OCI-LY3 (cell line): ENCODE measurements around the gene STARD9.

ENCODE experiments used
- CTCF ChIP-seq: fragments of 200-600, 300-600 bp; sonication (generic); IDR thresholded peaks from 2 replicates; pipeline ENCODE4 v1.5.1; 2014; ENCODE audit warnings: antibody characterized with exemption, low read length, low read depth
- EZH2phosphoT487 ChIP-seq: fragments of 200-600 bp; shearing (Covaris generic); IDR thresholded peaks from 2 replicates; pipeline ENCODE4 v1.6.1; 2018; ENCODE audit warnings: antibody characterized with exemption, mixed run types, low read depth

DNA sequence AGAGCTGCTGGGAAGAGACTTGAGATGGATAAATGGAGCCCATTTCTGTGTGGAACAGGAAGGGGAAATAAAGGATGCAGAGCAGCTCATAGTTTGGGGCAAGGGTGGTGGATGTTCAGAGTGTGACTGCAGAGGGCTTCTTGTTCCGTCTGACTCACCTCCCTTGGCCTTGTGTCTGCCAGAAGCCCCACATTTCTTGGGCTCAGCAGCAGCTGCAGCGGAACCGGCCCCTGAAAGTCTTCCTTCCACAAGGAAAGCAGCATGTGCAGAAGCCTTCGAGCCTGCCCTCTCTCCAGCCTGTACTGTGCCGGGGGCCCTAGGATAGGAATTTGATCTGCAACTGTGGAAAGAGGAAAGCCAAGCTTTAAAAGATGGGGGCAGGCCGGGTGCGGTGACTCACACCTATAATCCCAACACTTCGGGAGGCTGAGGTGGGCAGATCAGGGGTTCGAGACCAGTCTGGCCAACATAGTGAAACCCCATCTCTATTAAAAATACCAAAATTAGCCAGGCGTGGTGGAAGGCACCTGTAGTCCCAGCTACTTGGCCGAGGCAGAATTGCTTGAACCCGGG is 150.0 kb downstream of the STARD9 start:
- TF ChIP-seq CTCF (no peak), EZH2phosphoT487 (no peak)
